Uterus (tissue), 4 donors: ENCODE measurements around the gene SPEG. TPM values are rescaled to one million over a fixed set of nuclear protein-coding genes. Genes with fewer than 3 reads are reported as not detected.

Experiments
- DNase-seq, 2 donors: peaks; one replicate each; pipeline ENCODE4 v3.0.0-alpha.2; 2019 to 2020
- H3K27ac ChIP-seq, 2 donors: fragments of 200-600 bp; sonication (generic); 1 replicate in 1 of 2; 2 replicates in 1 of 2; pipeline ENCODE4 v1.5.1; 2016 to 2018
- H3K27me3 ChIP-seq, 2 donors: fragments of 200-600 bp; sonication (generic); one replicate each; pipeline ENCODE4 v1.5.1; 2018 to 2019; ENCODE audit warnings: control low read depth in 1 of 2
- H3K36me3 ChIP-seq, 2 donors: fragments of 200-600 bp; sonication (generic); one replicate each; pipeline ENCODE4 v1.5.1; 2019; ENCODE audit warnings: control low read depth in 1 of 2
- H3K4me1 ChIP-seq, 2 donors: fragments of 200-600 bp; sonication (generic); one replicate each; pipeline ENCODE4 v1.5.1; 2018 to 2019; ENCODE audit warnings: control low read depth in 1 of 2
- H3K4me3 ChIP-seq, 2 donors: fragments of 200-600 bp; sonication (generic); 1 replicate in 1 of 2; 2 replicates in 1 of 2; pipeline ENCODE4 v1.5.1; 2018 to 2019; ENCODE audit warnings: mild to moderate bottlenecking in 1 of 2
- H3K9me3 ChIP-seq, 2 donors: fragments of 200-600 bp; sonication (generic); one replicate each; pipeline ENCODE4 v1.5.1; 2019; ENCODE audit warnings: control low read depth in 1 of 2
- CTCF ChIP-seq, 4 experiments: fragments of 200-600 bp in 2 of 4; fragments of 450-650 bp in 2 of 4; sonication (generic) in 2 of 4; IDR thresholded peaks; one replicate each; pipeline ENCODE4 v1.5.1; 2016 to 2019; ENCODE audit warnings: antibody characterized with exemption in 4 of 4, mild to moderate bottlenecking in 2 of 4, moderate library complexity in 1 of 4
- POLR2A ChIP-seq, 2 donors: fragments of 450-650 bp; IDR thresholded peaks; one replicate each; pipeline ENCODE4 v1.6.1; 2016; ENCODE audit warnings: antibody characterized with exemption in 2 of 2, mild to moderate bottlenecking in 1 of 2, moderate library complexity in 1 of 2
- intact Hi-C: fragments of 100-400 bp; cut with DNase I; formaldehyde crosslinking; loops from one replicate; pipeline ENCODE4 v1.15.1; 2023; ENCODE audit warnings: low total_unique reads
- total RNA-seq, 4 donors: library from RNA; depleted of rRNA in 3 of 4; stranded (reverse); fragments of >200 nt in 3 of 4; gene quantifications; one replicate each; pipeline versions ENCODE4 v1.1.0 to v1.2.4, GENCODE V29; 2014 to 2023
- donor health status: DM: yes; HTN: yes; CAD: no.

Gene SPEG
- total RNA-seq, 4 donors from 2014 or later: 22.9 to 318 (median 36.1) TPM

GRCh38 chr2:219408631-219409030, 26.0 kb upstream of the SPEG start:
- intact Hi-C loops: no loop called here
- H3K36me3 ChIP-seq: no peaks in the 10 kb centered on the region
- H3K4me3 ChIP-seq: no peak overlapping the region
- peak in 1 of 2 donors; percentile 14 for TF ChIP-seq POLR2A (IDR thresholded peaks at IDR 0.05)
- TF ChIP-seq CTCF (IDR thresholded peaks at IDR 0.05): no peak
- peak overlapping the region; percentile 90 to 95 for H3K27ac ChIP-seq
- no peaks in the 10 kb centered on the region for H3K4me1 ChIP-seq
- peak; percentile 75 to 87 for DNase-seq
- H3K9me3 ChIP-seq: no peaks in the 10 kb centered on the region
- H3K27me3 ChIP-seq: no peaks in the 10 kb centered on the region

- TF ChIP-seq CTCF (IDR thresholded peaks at IDR 0.05) (no peak), POLR2A (IDR thresholded peaks at IDR 0.05) (no peak)
- Histone ChIP-seq H3K4me1 (no peaks in the 10 kb centered on the region), H3K27me3 (no peaks in the 10 kb centered on the region), H3K4me3 (no peak overlapping the region), H3K9me3 (no peaks in the 10 kb centered on the region), H3K27ac (peak overlapping the region; percentile 90 to 95), H3K36me3 (no peaks in the 10 kb centered on the region)
- intact Hi-C loops: no loop called here
- peak in 1 of 2 donors; percentile 25 for DNase-seq
Measured at GRCh38 chr2:219409619-219410018, 25.0 kb upstream of the SPEG start.

- Histone ChIP-seq H3K27me3 (no peaks in the 10 kb centered on the region), H3K36me3 (no peaks in the 10 kb centered on the region), H3K4me3 (no peak overlapping the region), H3K27ac (peak overlapping the region; percentile 90 to 95), H3K9me3 (no peaks in the 10 kb centered on the region), H3K4me1 (peaks cover 0 to under 1% of the 10 kb centered on the region in 2 donors)
- DNase-seq: peak in 1 of 2 donors; percentile 29
- intact Hi-C loops: no loop called here
- TF ChIP-seq POLR2A (IDR thresholded peaks at IDR 0.05) (no peak), CTCF (IDR thresholded peaks at IDR 0.05) (no peak)
Measured at GRCh38 chr2:219410390-219410789, 24.3 kb upstream of the SPEG start.

- no peak for DNase-seq
- intact Hi-C loops: no loop called here
- TF ChIP-seq POLR2A (IDR thresholded peaks at IDR 0.05) (no peak), CTCF (IDR thresholded peaks at IDR 0.05) (no peak)
- H3K27me3 ChIP-seq: no peaks in the 10 kb centered on the region
- H3K36me3 ChIP-seq: no peaks in the 10 kb centered on the region
- no peak overlapping the region for H3K4me3 ChIP-seq
- H3K4me1 ChIP-seq: peaks cover 0 to 6% of the 10 kb centered on the region in 2 donors
- H3K27ac ChIP-seq: peak overlapping the region; percentile 93 to 99
- no peaks in the 10 kb centered on the region for H3K9me3 ChIP-seq
Measured at GRCh38 chr2:219414857-219415256, 19.8 kb upstream of the SPEG start.

GRCh38 chr2:219415580-219416234, 18.9 kb upstream of the SPEG start:
- H3K9me3 ChIP-seq: no peaks in the 10 kb centered on the region
- peak overlapping the region; percentile 93 to 99 for H3K27ac ChIP-seq
- no peaks in the 10 kb centered on the region for H3K27me3 ChIP-seq
- H3K4me1 ChIP-seq: peaks cover 0 to 6% of the 10 kb centered on the region in 2 donors
- intact Hi-C loops: no loop called here
- no peak for TF ChIP-seq CTCF (IDR thresholded peaks at IDR 0.05)
- TF ChIP-seq POLR2A (IDR thresholded peaks at IDR 0.05): no peak
- DNase-seq: peak in 1 of 2 donors; percentile 51
- H3K4me3 ChIP-seq: no peak overlapping the region
- no peaks in the 10 kb centered on the region for H3K36me3 ChIP-seq
